Activated T-cell treated with anti-CD3 and anti-CD28 coated beads for 1 hour (primary cell): ENCODE data around the gene RCAN3.
"Not testable (repeated sequence)": the region's sequence is repeated elsewhere in the genome, so short reads cannot be mapped to it uniquely, and the experiment has no call there.

Source experiments
- DNase-seq: peaks from one replicate; pipeline ENCODE4 v3.0.0-alpha.2; 2020; ENCODE audit warnings: low read depth

Gene RCAN3

GRCh38 chr1:24514946-24515345, 12.3 kb downstream of the RCAN3 start:
- DNase-seq: no peak

DNA sequence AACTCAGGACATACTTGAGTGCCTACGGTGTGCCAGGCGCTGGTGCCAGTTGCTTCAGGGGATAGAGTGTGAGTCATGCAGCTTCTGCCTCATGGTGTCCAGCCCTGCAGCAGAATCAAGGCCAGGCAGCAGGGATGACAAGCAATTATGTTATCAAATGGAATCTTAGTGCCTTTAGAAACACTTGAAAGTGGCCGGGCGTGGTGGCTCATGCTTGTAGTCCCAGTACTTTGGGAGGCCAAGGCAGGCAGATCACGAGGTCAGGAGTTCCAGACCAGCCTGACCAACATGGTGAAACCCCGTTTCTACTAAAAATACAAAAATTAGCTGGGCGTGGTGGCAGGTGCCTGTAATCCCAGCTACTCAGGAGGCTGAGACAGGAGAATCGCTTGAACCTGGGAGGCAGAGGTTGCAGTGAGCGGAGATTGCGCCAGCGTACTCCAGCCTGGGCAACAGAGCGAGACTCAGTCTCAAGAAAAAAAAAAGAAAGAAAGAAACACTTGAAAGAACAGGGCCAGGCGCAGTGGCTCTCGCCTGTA, 13.1 kb downstream of the RCAN3 start:
- DNase-seq: not testable (repeated sequence)

GRCh38 chr1:24516506-24516905, 13.9 kb downstream of the RCAN3 start:
- no peak for DNase-seq

DNA sequence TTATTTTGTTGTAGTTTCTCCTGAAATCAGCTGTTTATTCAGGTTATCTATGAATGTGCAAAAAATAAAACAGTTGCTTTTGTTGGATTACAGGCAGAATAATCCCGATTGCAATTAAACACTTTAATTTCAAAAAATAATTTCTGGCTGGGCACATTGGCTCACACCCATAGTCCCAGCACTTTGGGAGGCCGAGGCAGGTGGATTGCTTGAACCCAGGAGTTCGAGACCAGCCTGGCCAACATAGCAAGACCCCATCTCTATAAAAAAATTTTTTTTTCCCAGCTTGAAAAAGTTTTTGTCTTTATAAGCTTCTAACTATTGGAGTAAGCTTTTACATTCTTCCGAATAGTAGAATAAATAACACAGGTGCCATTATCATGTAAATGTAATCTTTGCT, 15.3 kb downstream of the RCAN3 start:
- DNase-seq: no peak

DNA sequence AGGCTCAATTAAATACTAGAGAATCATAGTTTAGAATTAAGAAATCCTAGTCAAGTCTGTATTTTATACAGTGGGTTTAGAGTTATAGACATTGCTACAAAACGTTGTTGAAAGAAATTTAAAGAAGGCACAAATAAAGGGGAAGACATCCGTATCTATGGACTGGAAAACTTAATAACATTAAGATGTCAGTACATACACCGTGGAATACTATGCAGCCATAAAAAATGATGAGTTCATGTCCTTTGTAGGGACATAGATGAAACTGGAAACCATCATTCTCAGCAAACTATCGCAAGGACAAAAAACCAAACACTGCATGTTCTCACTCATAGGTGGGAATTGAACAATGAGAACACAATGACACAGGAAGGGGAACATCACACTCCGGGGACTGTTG, 17.6 kb downstream of the RCAN3 start:
- not testable (repeated sequence) for DNase-seq

DNA sequence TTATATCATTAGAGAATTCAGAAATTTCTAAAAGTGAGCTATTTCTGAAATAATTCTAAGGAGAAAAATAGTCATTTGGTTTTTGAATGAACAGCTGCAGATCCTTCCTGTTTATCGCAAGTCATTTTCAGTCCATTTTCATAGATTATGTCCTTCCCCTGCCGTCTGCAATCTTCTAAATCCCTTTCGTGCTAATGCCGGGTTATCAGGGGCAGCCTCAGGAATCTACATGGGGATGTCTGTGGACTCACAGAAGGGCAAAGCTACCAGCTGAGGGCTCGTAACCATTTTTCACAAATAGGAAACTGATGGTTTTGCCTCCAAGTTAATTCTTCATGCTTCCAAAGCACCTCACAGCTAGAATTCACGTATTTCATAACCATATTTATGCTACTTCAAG, 23.0 kb downstream of the RCAN3 start:
- no peak for DNase-seq

- DNase-seq: no peak
Observed at GRCh38 chr1:24526045-24526444, 23.4 kb downstream of the RCAN3 start.

- peak; percentile 37 for DNase-seq
Observed at GRCh38 chr1:24526940-24527542, 24.4 kb downstream of the RCAN3 start.

DNA sequence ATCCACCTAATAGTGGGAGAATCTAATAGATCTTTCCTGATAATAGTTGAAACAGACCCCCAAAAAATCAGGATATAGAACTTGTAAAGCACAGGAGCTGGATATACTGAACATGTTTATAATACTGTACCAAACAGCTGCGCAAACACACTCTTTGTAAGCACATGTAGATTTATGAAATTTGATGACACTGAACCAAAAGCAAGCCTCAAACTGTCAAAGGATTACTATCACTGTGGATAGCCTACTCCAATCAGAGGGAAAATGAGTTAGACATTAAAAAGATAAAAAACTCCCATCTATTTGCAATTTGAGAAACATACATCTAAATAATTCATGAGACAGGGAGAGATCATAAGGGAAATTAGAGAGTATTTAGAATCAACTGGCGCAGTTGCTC, 26.1 kb downstream of the RCAN3 start:
- no peak for DNase-seq

DNA sequence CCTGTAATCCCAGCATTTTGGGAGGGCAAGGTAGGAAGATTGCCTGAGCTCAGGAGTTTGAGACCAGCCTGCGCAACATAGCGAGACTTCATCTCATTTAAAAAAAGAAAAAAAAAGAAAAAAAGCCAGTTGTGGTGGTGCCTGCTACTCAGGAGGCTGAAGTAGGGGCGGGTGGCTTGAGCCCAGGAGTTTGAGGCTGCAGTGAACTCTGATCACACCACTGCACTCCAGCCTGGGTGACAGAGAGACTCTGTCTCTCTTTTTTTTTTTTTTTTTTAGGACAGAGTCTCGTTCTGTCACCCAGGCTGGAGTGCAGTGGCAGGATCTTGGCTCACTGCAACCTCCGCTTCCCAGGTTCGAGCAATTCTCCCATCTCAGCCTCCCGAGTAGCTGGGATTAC, 26.7 kb downstream of the RCAN3 start:
- not testable (repeated sequence) for DNase-seq

GRCh38 chr1:24535021-24535424, 32.4 kb downstream of the RCAN3 start:
- DNase-seq: peak; percentile 57

DNA sequence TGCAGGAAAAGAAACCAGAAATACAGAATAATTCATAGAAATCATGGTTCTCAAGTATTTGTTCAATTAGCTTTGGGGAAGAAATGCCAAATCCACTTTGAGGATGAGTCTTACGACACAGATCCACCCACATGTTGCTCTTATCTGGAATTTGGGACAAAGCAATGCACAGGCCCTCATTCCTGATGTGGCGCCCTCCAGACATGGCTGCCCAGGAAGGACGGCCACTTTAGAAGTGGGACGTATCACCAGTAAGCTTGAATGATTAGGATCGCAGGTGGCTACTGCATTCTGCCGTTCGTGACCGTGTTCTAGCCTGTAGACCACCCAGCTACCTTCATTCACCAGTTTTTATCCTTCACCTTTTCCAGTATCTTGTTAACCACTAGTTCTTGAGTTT, 33.1 kb downstream of the RCAN3 start:
- no peak for DNase-seq

DNA sequence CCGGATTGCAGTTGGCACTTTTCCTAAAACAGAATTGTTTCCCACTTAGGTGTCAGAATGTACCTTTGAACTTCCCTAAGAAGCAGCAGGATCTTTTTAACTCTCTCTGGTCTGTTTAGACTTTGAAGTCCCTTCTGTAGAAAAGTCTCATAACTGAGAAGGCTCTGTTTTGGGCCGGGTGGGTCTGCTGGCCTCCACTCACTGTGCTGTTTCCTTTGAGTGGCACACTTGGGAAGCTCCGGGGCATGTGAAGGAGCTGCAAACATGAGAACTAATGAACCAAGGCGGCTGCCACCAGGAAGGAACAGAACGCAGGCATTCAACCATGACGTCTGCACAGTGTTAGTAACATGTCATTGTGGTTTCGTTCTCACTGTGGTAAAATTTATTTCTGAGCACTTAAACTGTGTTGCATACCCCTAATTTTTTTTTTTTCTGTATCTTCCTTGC, 33.8 kb downstream of the RCAN3 start:
- peak; percentile 58 for DNase-seq

DNA sequence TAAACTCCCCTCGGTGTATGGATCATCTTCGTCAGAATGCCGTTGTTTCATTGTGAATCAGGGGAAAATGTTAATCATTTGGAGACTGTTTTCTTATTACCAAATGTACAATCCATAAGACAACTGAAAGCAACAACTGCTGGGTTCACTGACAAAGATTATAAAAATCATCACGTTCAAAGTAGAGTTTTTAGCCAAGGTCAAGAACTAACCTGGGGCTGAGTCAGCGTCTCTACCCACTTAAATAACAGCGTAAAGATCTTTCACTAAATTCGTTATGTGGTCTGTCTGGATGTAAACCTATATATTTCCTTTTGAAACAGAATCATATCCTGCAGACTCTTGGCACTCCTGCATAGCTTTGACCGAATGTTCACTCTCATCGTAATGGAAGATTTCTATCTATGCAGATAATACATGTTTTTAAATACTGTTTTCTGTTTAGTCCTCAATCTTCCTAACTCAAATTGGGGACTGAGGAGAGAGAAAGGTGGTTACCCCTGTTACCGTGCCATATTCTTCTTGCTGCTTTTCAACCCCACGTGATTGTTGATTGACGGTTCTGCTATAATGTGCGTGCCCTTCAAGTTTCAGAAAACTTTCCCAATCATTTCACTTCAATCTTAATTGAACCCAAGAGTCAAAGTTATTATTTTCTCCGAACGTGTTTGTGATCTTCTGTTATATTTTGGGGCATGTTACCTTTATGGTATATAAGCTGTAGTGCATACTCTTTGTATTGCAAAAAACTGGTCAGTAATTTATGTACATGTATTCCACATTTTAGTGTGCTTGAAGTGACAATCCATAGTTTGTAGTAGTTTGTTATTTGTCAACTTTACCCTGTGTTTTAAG, 37.6 kb downstream of the RCAN3 start:
- DNase-seq: no peak

- no peak for DNase-seq
Observed at GRCh38 chr1:24540906-24541710, 38.5 kb downstream of the RCAN3 start.

DNA sequence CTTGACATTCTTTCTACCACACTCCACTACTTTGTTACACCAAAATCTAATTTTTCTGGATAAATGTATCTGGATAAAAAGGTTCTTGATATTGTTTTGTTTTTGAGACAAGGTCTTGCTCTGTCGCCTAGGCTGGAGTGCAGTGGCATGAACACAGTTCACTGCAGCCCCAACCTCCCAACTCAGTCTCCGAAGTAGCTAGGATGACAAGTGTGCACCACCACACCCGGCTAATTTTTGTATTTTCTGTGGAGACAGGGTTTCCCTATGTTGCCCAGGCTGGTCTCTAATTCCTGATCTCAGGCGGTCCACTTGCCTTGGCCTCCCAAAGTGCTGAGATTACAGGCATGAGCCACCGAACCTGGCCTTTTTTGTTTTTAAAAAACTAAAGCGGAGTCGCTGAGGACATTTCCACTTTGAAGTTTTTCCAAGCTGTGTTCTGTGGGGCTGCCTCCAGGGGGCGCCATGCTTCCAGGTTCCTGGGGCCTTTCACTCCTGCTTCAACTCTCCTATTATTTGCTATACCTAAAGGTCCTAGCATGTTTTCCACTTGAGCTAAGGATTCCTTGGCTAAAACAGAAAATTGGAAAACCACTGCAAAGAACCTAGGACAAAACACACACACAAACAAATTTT, 39.2 kb downstream of the RCAN3 start:
- no peak for DNase-seq

DNA sequence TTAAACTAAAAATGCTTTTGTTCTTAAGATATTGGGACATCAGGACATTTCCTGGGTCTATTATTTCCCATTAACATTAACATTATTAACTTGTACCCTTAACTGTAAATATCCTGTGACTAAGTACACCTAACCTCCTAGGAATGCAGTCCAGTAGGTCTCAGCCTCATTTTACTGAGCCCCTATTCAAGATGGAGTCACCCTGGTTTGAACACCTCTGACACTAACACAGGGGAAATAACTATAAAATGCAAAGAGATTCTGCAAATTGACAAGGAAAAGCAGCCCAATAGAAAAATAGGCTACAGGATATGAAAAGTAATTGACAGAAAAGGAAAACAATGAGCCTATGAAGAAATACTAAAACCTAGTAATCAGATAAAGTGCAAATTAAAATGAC, 41.6 kb downstream of the RCAN3 start:
- DNase-seq: no peak

DNA sequence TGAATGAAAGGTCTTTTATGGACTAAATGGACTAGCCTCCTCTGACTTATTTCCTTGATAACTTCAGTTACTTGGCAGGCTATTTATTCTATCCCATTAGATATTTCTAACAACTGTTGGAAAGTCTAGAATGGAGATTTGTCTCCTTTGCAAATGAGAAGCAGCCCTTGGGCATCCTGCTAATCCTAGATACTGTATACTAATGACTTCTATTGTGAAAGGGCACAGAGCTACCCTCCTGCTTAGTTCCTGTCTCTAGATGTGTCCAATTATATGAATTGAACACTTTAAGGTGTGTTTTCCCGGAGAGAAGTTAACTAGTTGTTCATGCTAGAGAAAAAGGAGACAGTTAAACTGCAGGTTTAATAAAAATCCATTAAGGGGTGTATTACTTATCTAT, 43.0 kb downstream of the RCAN3 start:
- DNase-seq: no peak

DNA sequence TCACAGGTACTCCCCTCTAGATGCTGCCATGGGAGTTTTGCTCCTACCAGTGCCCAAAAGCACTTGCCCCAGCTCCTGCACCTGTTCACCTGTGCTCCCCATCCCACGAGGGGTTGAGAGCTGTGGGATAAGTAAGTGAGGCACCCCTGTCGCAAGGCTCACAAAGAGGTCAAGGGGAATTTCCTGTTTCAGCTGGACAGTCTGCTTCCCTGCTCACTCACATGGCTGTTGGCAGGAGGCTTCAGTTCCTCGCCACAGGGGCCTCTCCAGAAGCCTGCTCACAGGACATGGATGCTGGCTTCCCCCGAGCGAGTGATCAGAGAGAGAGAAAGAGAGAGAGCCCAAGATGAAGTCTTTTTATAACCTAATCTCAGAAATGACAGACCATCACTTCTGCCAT, 44.6 kb downstream of the RCAN3 start:
- no peak for DNase-seq

DNA sequence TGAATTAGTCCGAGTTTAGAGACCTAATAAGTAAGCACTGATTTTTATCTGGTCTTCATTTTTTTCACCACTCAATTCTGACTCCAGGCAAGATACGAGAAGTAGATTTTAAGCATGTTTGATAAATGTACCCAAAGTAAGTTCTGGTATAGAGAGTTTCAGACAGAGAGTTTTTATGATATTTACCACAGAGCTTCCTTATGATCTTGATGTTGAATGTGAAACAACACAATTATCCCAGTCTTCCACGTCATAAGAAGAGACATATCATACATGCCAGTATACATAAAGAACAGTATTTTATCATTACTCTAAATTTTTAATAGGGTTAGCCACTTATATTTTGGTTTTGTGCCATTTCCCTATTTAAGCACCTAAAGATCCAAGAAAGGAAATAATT, 45.4 kb downstream of the RCAN3 start:
- no peak for DNase-seq

GRCh38 chr1:24549210-24549609, 46.6 kb downstream of the RCAN3 start:
- not testable (repeated sequence) for DNase-seq
